Fibroblast of upper back skin (primary cell): Measurements from ENCODE around the gene PLEKHA6.
A peak's percentile ranks its signal among the peaks of the same experiment; 100 is the strongest.

Experiments used
- DNase-seq: peaks from one replicate; pipeline ENCODE4 v3.0.0-alpha.2; 2013

PLEKHA6 gene

GRCh38 chr1:204307334-204307883, 52.3 kb downstream of the PLEKHA6 start:
- peak; percentile 34 for DNase-seq

- no peak for DNase-seq
Observed at GRCh38 chr1:204306076-204306475, 53.7 kb downstream of the PLEKHA6 start.

- DNase-seq = peak; percentile 45
Observed at GRCh38 chr1:204304067-204304466, 55.7 kb downstream of the PLEKHA6 start.

- no peak for DNase-seq
Observed at GRCh38 chr1:204302769-204303168, 57.0 kb downstream of the PLEKHA6 start.

- DNase-seq = no peak
Observed at GRCh38 chr1:204301171-204301957, 58.4 kb downstream of the PLEKHA6 start.

GRCh38 chr1:204299814-204300365, 59.8 kb downstream of the PLEKHA6 start:
- DNase-seq = no peak

GRCh38 chr1:204296431-204296988, 63.2 kb downstream of the PLEKHA6 start:
- peak; percentile 94 for DNase-seq

- DNase-seq = peak; percentile 13
Observed at GRCh38 chr1:204295671-204296070, 64.1 kb downstream of the PLEKHA6 start.

GRCh38 chr1:204294357-204294756, 65.4 kb downstream of the PLEKHA6 start:
- DNase-seq = peak; percentile 93

- peak; percentile 58 for DNase-seq
Observed at GRCh38 chr1:204293605-204294337, 66.0 kb downstream of the PLEKHA6 start.

GRCh38 chr1:204292740-204293139, 67.0 kb downstream of the PLEKHA6 start:
- peak; percentile 29 for DNase-seq

- DNase-seq = no peak
Observed at GRCh38 chr1:204289280-204289679, 70.4 kb downstream of the PLEKHA6 start.

GRCh38 chr1:204288021-204288588, 71.6 kb downstream of the PLEKHA6 start:
- no peak for DNase-seq

GRCh38 chr1:204287466-204287891, 72.2 kb downstream of the PLEKHA6 start:
- DNase-seq = no peak

- no peak for DNase-seq
Observed at GRCh38 chr1:204286831-204287421, 72.8 kb downstream of the PLEKHA6 start.

GRCh38 chr1:204286315-204286714, 73.4 kb downstream of the PLEKHA6 start:
- DNase-seq = no peak

GRCh38 chr1:204285436-204286305, 74.1 kb downstream of the PLEKHA6 start:
- DNase-seq = no peak

GRCh38 chr1:204284929-204285328, 74.8 kb downstream of the PLEKHA6 start:
- DNase-seq = no peak

GRCh38 chr1:204283711-204284651, 75.7 kb downstream of the PLEKHA6 start:
- DNase-seq = no peak

GRCh38 chr1:204282761-204283221, 76.9 kb downstream of the PLEKHA6 start:
- no peak for DNase-seq
